Fibroblast of lung (primary cell): Measurements from ENCODE around the gene ST6GALNAC4. TPM values are rescaled to one million over a fixed set of nuclear protein-coding genes. Genes with fewer than 3 reads are reported as not detected.
"Not testable (repeated sequence)": the region's sequence is repeated elsewhere in the genome, so short reads cannot be mapped to it uniquely, and the experiment has no call there.

Experiments used
- DNase-seq, 2 donors: peaks; one replicate each; pipeline versions ENCODE4 v3.0.0 to v3.0.0-alpha.2; 2010; ENCODE audit warnings: low read depth in 2 of 2
- H2AFZ ChIP-seq: 2 replicates; pipeline ENCODE4 v1.5.1; 2012; ENCODE audit warnings: low read length, control low read depth, inconsistent platforms
- H3K27ac ChIP-seq: 2 replicates; pipeline ENCODE4 v1.5.1; 2011; ENCODE audit warnings: low read length, control low read depth; ENCODE audit not compliant: insufficient read depth
- H3K27me3 ChIP-seq: 2 replicates; pipeline ENCODE4 v1.5.1; 2011; ENCODE audit warnings: mild to moderate bottlenecking, low read length; ENCODE audit not compliant: control insufficient read depth, insufficient read depth
- H3K36me3 ChIP-seq: 2 replicates; pipeline ENCODE4 v1.5.1; 2011; ENCODE audit warnings: low read length; ENCODE audit not compliant: control insufficient read depth, insufficient read depth
- H3K4me1 ChIP-seq: 2 replicates; pipeline ENCODE4 v1.5.1; 2011; ENCODE audit warnings: low read length; ENCODE audit not compliant: control insufficient read depth, insufficient read depth; ENCODE audit errors: extremely low read depth
- H3K4me2 ChIP-seq: 2 replicates; pipeline ENCODE4 v1.5.1; 2011; ENCODE audit warnings: low read length, control low read depth; ENCODE audit not compliant: insufficient read depth; ENCODE audit errors: extremely low read depth
- H3K4me3 ChIP-seq, 4 experiments: fragments of 200-600 bp in 1 of 4; sonication (generic) in 1 of 4; replicated peaks in 1 of 4; 2 replicates each; pipeline ENCODE4 v1.5.1; 2011 to 2016; ENCODE audit warnings: low read length in 4 of 4, low read depth in 3 of 4, mild to moderate bottlenecking in 3 of 4, control low read depth in 2 of 4, inconsistent platforms in 1 of 4, mixed read lengths in 1 of 4; ENCODE audit not compliant: insufficient read depth in 1 of 4; ENCODE audit errors: control extremely low read depth in 1 of 4
- H3K79me2 ChIP-seq: 2 replicates; pipeline ENCODE4 v1.5.1; 2012; ENCODE audit warnings: mild to moderate bottlenecking, low read length, inconsistent platforms; ENCODE audit not compliant: control insufficient read depth, insufficient read depth
- H3K9ac ChIP-seq: 2 replicates; pipeline ENCODE4 v1.5.1; 2011; ENCODE audit warnings: mild to moderate bottlenecking, low read length, control low read depth; ENCODE audit not compliant: insufficient read depth
- H3K9me3 ChIP-seq: 2 replicates; pipeline ENCODE4 v1.5.1; 2012; ENCODE audit warnings: low read depth, low read length; ENCODE audit not compliant: control insufficient read depth, insufficient read depth
- H4K20me1 ChIP-seq: 2 replicates; pipeline ENCODE4 v1.5.1; 2011; ENCODE audit warnings: low read length; ENCODE audit not compliant: control insufficient read depth, insufficient read depth; ENCODE audit errors: extremely low read depth
- CTCF ChIP-seq, 2 donors: IDR thresholded peaks in 1 of 2; conservative IDR thresholded peaks in 1 of 2; 1 replicate in 1 of 2; 2 replicates in 1 of 2; pipeline ENCODE4 v1.5.1; 2011 to 2012; ENCODE audit warnings: low read length in 2 of 2, control low read depth in 1 of 2, inconsistent platforms in 1 of 2, low read depth in 1 of 2, mild to moderate bottlenecking in 1 of 2
- EZH2 ChIP-seq: IDR thresholded peaks from 2 replicates; pipeline ENCODE4 v1.5.1; 2012; ENCODE audit warnings: low read length, control low read depth, mild to moderate bottlenecking; ENCODE audit errors: missing control alignments
- polyA plus RNA-seq, 2 donors: library from polyadenylated mRNA; depleted of rRNA in 1 of 2; stranded (reverse) in 1 of 2; unstranded in 1 of 2; fragments of >200 nt; gene quantifications; 2 replicates each; pipeline ENCODE4 v1.2.1, GENCODE V29; 2011 to 2012; ENCODE audit warnings: missing spikeins in 1 of 2
- total RNA-seq: library from RNA; depleted of rRNA; stranded (reverse); fragments of >200 nt; gene quantifications from 2 replicates; pipeline ENCODE4 v1.2.1, GENCODE V29; 2014

Gene ST6GALNAC4
- total and polyA plus RNA-seq, 2 donors (not counting 1 experiment from before 2014, with no cell fraction given) = 16.4 to 28.1 TPM

GRCh38 chr9:127884427-127884911, 32.4 kb downstream of the ST6GALNAC4 start:
- H3K4me2 ChIP-seq = no peak overlapping the region
- H3K4me3 ChIP-seq = no peak overlapping the region
- no peak overlapping the region for H3K27ac ChIP-seq
- no peaks in the 10 kb centered on the region for H3K79me2 ChIP-seq
- H3K9ac ChIP-seq = no peak overlapping the region
- no peaks in the 10 kb centered on the region for H4K20me1 ChIP-seq
- H3K4me1 ChIP-seq = no peaks in the 10 kb centered on the region
- peaks cover 17% of the 10 kb centered on the region for H3K36me3 ChIP-seq
- TF ChIP-seq EZH2 (no peak), CTCF (conservative IDR thresholded peaks at IDR 0.05 in 1 of 2, IDR thresholded peaks at IDR 0.05 in 1 of 2; ENCODE audit: low read depth in 1 of 2, low read length in 2 of 2) (no peak)
- no peaks in the 10 kb centered on the region for H3K9me3 ChIP-seq
- no peak for DNase-seq
- no peak overlapping the region for H2AFZ ChIP-seq
- H3K27me3 ChIP-seq = no peaks in the 10 kb centered on the region

- H3K9me3 ChIP-seq = no peaks in the 10 kb centered on the region
- TF ChIP-seq EZH2 = no peak
- no peak for TF ChIP-seq CTCF (conservative IDR thresholded peaks at IDR 0.05 in 1 of 2, IDR thresholded peaks at IDR 0.05 in 1 of 2; ENCODE audit: low read depth in 1 of 2, low read length in 2 of 2)
- no peaks in the 10 kb centered on the region for H3K4me1 ChIP-seq
- no peak overlapping the region for H3K27ac ChIP-seq
- no peaks in the 10 kb centered on the region for H3K79me2 ChIP-seq
- DNase-seq = no peak
- peaks cover 17% of the 10 kb centered on the region for H3K36me3 ChIP-seq
- H2AFZ ChIP-seq = no peak overlapping the region
- no peak overlapping the region for H3K4me3 ChIP-seq
- no peaks in the 10 kb centered on the region for H4K20me1 ChIP-seq
- no peaks in the 10 kb centered on the region for H3K27me3 ChIP-seq
- no peak overlapping the region for H3K4me2 ChIP-seq
- H3K9ac ChIP-seq = no peak overlapping the region
These were observed 32.9 kb downstream of the ST6GALNAC4 start for GRCh38 chr9:127883959-127884358.

- not testable (repeated sequence) for H2AFZ ChIP-seq, H3K9me3 ChIP-seq, DNase-seq, H4K20me1 ChIP-seq, H3K4me3 ChIP-seq, H3K9ac ChIP-seq, H3K27ac ChIP-seq, H3K79me2 ChIP-seq, H3K4me2 ChIP-seq, H3K4me1 ChIP-seq, H3K27me3 ChIP-seq
- H3K36me3 ChIP-seq = peaks cover 13% of the 10 kb centered on the region
These were observed 35.1 kb downstream of the ST6GALNAC4 start for GRCh38 chr9:127881715-127882114.
